ENCODE data around the gene KIF26B.
"Not testable (repeated sequence)": the region's sequence is repeated elsewhere in the genome, so short reads cannot be mapped to it uniquely, and the experiment has no call there.

The KIF26B gene

DNA sequence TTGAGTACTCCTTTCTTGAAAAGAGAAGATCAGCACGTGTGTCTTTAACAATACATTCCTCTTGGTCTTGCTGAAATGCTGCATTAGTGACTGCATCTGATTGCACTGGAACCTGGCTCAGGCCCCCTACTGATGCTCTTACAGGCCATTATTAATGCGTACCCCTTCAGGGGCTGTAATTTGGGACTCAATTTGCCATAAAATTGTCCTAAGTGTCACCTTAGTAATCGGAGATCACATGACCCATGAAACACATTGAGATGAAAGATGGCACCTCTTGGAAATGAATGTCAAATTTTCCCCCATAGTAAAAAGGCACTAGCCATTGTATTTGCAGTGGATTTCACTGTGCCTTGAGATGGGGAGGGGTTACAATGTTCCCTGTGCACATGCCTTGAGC, 563.3 kb downstream of the KIF26B start:
- TF ChIP-seq ZNF274 (IDR thresholded peaks at IDR 0.05; ENCODE audit: low read depth, low read length) = no peak
- no peak overlapping the region for H3K4me3 ChIP-seq (ENCODE audit: low read length)

- no peak overlapping the region for H3K4me3 ChIP-seq (ENCODE audit: low read length)
- no peak for TF ChIP-seq ZNF274 (IDR thresholded peaks at IDR 0.05; ENCODE audit: low read depth, low read length)
Measured at GRCh38 chr1:245718951-245719350, 564.2 kb downstream of the KIF26B start.

- no peak for TF ChIP-seq ZNF274 (IDR thresholded peaks at IDR 0.05; ENCODE audit: low read depth, low read length)
Measured at GRCh38 chr1:245721488-245721887, 566.7 kb downstream of the KIF26B start.

DNA sequence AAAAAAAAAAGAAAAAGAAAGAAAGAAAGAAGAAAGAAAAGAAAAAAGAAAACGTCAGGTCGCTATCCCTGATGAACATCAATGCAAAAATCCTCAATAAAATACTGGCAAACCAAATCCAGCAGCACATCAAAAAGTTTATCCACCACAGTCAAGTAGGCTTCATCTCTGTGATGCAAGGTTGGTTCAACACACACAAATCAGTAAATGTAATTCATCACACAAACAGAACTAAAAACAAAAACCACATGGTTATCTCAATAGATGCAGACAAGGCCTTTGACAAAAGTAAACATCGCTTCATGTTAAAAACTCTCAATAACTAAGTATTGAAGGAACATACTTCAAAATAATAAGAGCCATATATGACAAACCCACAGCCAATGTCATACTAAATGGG, 573.2 kb downstream of the KIF26B start:
- not testable (repeated sequence) for H3K4me3 ChIP-seq (ENCODE audit: low read length)

More at GRCh38 chr1:245721488-245721887, 566.7 kb downstream of the KIF26B start:
- H3K4me3 ChIP-seq (ENCODE audit: low read length) = no peak overlapping the region

DNA sequence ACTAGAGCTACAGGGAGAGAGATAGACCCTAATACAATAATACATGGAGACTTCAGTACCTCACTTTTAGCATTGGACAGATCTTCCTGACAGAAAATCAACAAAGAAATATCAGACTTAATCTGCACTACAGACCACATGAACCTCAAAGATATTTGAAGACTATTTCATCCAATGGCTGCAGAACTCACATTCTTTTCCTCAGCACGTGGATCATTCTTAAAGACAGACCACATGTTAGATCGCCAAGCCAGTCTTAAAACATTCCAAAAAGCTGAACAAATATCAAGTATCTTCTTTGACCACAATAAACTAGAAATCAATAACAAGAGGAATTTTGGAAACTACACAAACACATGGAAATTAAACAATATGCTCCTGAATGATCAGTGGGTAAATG, 576.0 kb downstream of the KIF26B start:
- no peak overlapping the region for H3K4me3 ChIP-seq (ENCODE audit: low read length)
- no peak for TF ChIP-seq ZNF274 (IDR thresholded peaks at IDR 0.05; ENCODE audit: low read depth, low read length)

GRCh38 chr1:245740336-245740735, 585.6 kb downstream of the KIF26B start:
- H3K4me3 ChIP-seq (ENCODE audit: low read length) = not testable (repeated sequence)

DNA sequence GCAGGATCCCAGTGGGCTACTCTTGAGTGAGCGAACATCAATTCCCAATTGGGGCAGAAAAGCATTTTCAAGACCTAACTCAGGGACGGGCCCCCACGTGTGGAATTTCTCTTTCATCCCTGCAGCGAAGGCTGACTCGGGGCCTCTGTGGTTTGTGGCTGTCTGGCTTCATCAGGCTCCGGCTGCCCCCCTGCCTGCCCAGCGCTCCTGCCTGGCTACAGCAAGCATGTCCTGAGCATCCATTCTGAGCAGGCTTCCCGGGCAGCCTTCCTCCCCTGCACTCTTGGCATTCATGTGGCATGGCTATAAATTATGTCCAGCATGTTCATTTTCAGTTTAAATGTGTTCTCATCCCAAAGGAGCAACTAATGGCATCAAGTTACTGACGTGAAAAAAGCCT, 588.1 kb downstream of the KIF26B start:
- TF ChIP-seq ZNF274 (IDR thresholded peaks at IDR 0.05; ENCODE audit: low read depth, low read length) = no peak
- H3K4me3 ChIP-seq (ENCODE audit: low read length) = no peak overlapping the region

DNA sequence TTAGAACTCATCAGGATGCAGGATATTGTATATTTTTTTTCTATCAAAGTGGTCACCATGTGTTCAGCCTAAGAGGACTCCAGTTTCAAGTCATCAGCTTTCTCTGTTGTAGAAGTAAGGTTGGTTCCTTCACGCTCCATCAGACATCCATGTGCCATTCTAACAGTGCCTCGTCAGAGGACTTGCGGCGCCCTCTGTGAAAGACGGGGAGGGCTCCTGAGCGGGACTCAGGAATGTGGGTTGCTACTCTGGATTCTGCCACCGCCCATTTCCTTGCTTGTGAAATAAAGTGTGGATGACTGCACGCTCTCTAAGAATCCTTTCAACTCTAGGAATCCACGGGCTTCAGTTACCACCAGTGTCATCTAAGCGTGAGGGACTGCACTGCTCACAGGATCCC, 593.5 kb downstream of the KIF26B start:
- no peak for TF ChIP-seq ZNF274 (IDR thresholded peaks at IDR 0.05; ENCODE audit: low read depth, low read length)
- H3K4me3 ChIP-seq (ENCODE audit: low read length) = no peak overlapping the region

GRCh38 chr1:245748646-245749045, 593.9 kb downstream of the KIF26B start:
- no peak overlapping the region for H3K4me3 ChIP-seq (ENCODE audit: low read length)
- TF ChIP-seq ZNF274 (IDR thresholded peaks at IDR 0.05; ENCODE audit: low read depth, low read length) = no peak

- no peak for TF ChIP-seq ZNF274 (IDR thresholded peaks at IDR 0.05; ENCODE audit: low read depth, low read length)
- H3K4me3 ChIP-seq (ENCODE audit: low read length) = no peak overlapping the region
Measured at GRCh38 chr1:245749053-245749452, 594.3 kb downstream of the KIF26B start.

GRCh38 chr1:245750261-245750660, 595.5 kb downstream of the KIF26B start:
- TF ChIP-seq ZNF274 (IDR thresholded peaks at IDR 0.05; ENCODE audit: low read depth, low read length) = no peak

DNA sequence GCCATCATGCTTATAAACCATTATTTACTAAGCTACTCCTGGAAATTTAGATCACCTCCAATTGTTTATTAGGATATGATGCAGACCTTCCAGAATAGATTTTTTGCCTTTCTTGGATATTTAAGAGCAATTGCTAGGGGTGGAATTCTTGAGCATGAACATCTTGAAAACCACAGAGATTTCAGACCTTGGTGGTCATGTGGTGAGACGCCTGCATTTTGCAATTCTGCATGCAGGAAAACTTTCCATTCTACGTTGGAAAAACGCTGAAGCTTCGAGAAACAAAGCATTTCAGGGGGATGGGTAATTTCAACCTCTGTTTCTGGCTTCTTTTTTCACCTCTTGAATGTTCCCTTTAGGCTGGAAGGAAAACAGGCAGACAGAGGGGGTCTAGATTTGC, 596.3 kb downstream of the KIF26B start:
- H3K4me3 ChIP-seq (ENCODE audit: low read length) = no peak overlapping the region
- no peak for TF ChIP-seq ZNF274 (IDR thresholded peaks at IDR 0.05; ENCODE audit: low read depth, low read length)

More at GRCh38 chr1:245750261-245750660, 595.5 kb downstream of the KIF26B start:
- no peak overlapping the region for H3K4me3 ChIP-seq (ENCODE audit: low read length)

DNA sequence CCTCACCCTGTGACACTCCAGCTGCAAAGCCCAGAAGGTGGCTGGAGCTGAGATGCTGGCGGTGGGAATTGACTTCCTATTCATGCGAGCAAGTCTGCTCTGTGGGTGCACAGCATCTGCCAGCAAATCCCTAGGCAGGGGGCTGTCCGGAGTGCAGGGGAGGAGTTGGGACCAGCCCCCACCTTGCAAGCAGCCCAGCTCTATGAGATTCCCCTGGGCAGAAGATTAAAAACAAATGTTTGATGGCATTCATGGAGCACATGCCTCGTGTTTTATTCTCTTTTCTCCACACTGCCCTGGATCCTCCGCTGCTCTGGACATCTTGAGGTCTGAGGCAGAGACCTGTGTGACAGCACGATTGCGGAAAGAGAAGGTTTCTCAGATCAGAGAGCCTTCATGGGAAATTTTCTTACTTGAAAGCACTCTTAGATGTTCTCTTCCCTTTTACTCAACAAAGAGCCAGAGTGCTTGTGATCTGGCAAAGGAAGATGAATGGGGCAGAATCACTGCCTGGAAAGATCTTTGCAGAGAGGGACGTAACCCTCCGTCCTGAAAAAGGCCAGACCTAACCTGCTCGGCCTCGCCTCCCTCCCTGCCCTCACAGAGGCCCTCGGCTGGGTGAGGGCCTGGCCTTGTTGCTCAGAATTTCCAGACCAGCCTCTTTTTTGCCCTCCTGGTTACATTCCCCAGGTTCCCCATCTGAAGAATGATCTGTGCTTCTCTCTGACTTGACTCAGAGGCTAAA, 597.1 kb downstream of the KIF26B start:
- no peak overlapping the region for H3K4me3 ChIP-seq (ENCODE audit: low read length)
- no peak for TF ChIP-seq ZNF274 (IDR thresholded peaks at IDR 0.05; ENCODE audit: low read depth, low read length)

DNA sequence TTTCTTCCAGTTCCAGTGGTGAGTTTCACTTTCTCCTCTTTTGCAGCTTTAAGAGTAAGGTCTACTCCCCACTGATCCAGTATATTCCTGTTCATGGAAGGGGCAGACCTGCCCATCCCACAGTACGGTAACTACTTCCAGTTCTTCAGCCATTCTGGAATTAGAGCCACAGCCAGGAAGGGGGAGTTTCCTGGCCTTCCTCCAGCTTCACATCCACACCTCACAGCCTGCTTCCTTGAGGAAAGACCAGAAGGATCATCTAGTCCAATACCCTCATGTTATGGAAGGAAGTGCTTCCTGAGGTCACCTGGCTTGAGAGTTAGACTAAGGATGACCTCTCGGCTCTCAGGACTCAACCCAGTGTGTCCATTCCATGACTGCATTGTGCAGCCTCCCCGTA, 597.8 kb downstream of the KIF26B start:
- H3K4me3 ChIP-seq (ENCODE audit: low read length) = no peak overlapping the region
- TF ChIP-seq ZNF274 (IDR thresholded peaks at IDR 0.05; ENCODE audit: low read depth, low read length) = no peak

DNA sequence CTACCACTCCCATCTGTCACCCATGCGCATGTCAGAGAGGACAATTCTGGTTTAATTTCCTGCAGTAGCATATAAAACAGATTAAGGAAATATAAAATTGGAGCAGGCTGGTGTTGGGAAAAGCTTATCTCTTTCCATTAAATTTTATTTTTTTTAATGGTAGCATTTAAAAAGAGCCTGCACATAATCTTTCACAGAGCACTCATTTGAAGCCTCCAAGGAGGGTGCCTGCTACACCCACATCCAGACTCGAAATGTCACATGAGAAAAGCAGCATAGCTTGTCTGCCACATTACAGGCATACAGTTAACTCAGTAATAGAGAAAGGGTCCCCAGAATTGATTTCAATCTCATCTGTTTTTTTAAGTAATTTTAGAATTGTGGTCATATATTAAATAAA, 599.0 kb downstream of the KIF26B start:
- H3K4me3 ChIP-seq (ENCODE audit: low read length) = no peak overlapping the region
- no peak for TF ChIP-seq ZNF274 (IDR thresholded peaks at IDR 0.05; ENCODE audit: low read depth, low read length)

DNA sequence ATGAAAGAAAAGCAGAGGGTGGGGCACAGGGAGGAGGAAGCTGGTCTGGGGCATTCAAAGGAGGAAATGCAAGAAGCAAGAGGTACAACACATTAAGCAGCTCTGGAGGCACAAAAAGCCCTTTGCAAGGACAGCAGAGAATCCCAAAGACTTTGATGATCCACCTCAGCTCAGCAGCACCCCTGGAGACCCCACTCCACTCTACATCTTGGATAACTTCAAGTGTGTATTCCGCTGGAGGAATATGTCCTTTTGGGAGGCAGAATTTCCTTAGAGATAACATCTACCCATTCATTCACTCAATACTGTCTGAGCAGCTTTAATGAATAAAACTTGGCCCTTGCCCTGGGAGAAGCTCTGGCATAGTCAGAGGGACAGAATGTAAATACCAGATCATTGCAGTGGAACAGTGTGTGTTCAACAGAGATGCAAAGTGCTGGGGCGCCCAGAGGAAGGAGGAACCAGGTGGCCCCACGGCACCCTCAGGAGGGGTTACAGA, 599.7 kb downstream of the KIF26B start:
- TF ChIP-seq ZNF274 (IDR thresholded peaks at IDR 0.05; ENCODE audit: low read depth, low read length) = no peak
- no peak overlapping the region for H3K4me3 ChIP-seq (ENCODE audit: low read length)

All from GM08714 (cell line).